HG03095 (cell line): ENCODE measurements around the gene GPR45.
"Not testable (repeated sequence)": the region's sequence is repeated elsewhere in the genome, so short reads cannot be mapped to it uniquely, and the experiment has no call there.

Experiments used
- ATAC-seq: cut with Tn5 transposase; IDR thresholded peaks from one replicate; pipeline ENCODE4 v1.9.1; 2021; ENCODE audit warnings: moderate library complexity; ENCODE audit not compliant: unreplicated experiment

Gene GPR45, protein sequence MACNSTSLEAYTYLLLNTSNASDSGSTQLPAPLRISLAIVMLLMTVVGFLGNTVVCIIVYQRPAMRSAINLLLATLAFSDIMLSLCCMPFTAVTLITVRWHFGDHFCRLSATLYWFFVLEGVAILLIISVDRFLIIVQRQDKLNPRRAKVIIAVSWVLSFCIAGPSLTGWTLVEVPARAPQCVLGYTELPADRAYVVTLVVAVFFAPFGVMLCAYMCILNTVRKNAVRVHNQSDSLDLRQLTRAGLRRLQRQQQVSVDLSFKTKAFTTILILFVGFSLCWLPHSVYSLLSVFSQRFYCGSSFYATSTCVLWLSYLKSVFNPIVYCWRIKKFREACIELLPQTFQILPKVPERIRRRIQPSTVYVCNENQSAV

GRCh38 chr2:105241443-105241842 is at the start of gene GPR45:
Gene GPR45, plus strand, starts transcription at chr2:105241743. Its CDS starts 116 bp downstream, at chr2:105241859.
- no peak for ATAC-seq

DNA sequence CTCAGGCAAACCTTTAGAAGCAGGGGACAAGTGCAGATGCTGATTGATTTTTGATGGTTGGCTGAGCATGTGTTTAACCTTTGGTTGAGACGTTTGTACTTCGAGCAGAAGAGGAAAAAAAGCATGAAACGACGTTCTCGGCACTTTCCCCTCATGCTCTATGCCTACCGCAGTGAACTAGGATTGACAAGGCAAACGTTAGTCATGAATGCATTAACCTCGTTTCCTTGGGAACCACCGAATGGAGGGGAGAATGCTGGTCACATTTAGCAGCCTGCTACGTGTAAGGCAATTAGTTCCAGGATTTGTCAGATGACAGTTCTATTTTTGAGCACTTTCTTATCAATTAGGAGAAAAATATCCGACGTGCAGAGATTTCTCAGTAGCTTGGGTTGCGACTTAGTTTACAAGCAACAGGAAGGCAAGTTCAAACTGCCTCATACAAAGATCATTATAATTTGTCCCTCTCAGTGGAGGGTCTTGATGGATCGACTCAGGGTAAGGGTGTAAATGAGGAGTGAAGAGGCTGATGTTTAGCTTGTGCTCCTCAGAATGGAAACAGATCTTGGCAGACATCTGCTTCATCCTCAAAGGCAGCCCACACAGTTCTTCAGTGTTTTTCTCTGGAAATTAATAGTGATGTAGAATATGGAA is 47.4 kb upstream of the GPR45 start:
- ATAC-seq = no peak

DNA sequence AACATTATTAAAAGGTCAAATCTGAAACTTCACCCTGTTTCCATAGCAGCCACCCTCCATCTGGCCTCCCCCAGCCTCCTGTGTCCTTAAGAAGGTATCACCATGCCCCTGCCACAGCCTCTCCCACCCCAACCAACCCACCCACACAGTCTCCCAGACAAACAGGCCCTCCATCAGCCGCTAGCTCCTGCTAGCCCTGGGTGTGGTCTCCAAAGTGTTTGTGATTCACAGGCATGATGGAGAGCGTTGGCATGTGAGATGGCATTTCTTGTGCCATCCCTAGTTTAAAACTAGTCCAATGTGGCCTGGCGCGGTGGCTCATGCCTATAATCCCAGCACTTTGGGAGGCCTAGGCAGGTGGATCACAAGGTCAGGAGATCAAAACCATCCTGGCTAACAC is 44.9 kb upstream of the GPR45 start:
- ATAC-seq = no peak

GRCh38 chr2:105215586-105216192 is 25.9 kb upstream of the GPR45 start:
- ATAC-seq = no peak

DNA sequence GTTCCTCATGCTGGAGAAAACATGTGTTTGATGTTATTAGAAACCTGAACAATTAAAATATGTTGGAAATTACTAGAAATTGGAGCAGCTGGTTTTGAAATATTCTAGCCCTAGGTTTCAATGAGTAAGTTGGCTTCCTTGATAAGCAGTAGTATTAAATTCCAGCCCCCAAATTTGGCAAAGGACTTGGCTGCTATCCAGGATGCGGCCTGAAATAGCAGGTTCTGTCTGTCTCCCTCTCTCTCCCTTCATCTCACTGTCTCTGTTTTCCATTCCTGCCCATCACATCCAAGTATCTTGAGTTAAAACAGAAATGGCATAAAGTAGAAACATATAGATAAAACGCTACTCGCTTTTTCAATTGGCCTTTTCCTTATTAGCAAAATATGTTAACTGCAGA is 20.9 kb upstream of the GPR45 start:
- no peak for ATAC-seq

DNA sequence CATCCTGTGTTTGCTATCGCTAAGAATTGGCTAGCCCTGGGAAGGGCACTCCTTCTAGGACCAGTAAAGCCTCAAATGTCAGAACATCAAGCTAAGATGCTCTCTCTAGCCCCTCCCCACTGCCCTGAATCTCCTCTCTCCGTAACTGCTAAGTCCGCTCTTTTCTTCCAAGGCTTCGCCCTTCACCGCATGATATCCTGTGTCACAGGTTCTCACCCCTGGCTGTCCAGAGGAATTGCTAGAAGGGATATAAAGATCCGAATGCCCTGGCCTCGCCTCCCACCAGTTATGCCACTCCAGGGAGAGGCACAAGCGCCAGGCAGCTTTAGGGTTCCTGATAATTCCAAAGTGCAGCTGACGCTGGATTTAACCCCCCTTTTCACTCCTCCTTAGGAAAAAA is 17.1 kb upstream of the GPR45 start:
- ATAC-seq = no peak

- no peak for ATAC-seq
Observed at GRCh38 chr2:105231232-105231619, 10.3 kb upstream of the GPR45 start.

DNA sequence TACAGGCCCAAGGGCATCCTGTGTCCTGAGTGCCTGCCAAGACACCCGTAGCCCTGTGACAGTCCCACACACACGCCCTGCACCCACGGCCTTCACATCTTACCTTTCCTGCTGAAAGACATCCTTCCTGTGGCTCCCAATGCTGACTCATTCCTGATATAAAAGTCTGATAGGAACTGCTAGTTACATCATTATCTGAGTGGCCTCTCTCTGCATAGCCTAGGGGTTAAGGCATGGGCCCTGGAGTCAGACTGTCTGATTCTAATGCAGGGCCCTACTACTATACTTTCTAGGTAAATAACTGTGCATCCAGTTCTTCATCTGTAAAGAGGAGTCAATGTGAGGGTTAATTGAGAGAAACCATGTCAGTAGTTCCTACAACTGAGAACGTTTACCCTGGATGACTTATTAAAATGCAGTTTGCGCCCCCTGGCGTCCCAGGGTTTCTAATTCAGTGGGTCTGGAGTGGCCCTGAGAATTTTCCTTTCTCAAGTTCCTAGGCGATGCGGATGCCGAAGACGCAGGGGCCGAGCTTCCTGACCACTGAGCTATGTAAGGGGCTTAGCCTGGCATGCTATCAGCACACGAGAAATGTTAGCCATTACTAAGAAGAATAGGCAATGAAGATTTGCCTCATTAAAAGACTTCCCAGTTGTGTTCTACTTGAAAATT is 6.0 kb upstream of the GPR45 start:
- ATAC-seq = peak; percentile 75

GRCh38 chr2:105236060-105236424 is 5.5 kb upstream of the GPR45 start:
- ATAC-seq = no peak

DNA sequence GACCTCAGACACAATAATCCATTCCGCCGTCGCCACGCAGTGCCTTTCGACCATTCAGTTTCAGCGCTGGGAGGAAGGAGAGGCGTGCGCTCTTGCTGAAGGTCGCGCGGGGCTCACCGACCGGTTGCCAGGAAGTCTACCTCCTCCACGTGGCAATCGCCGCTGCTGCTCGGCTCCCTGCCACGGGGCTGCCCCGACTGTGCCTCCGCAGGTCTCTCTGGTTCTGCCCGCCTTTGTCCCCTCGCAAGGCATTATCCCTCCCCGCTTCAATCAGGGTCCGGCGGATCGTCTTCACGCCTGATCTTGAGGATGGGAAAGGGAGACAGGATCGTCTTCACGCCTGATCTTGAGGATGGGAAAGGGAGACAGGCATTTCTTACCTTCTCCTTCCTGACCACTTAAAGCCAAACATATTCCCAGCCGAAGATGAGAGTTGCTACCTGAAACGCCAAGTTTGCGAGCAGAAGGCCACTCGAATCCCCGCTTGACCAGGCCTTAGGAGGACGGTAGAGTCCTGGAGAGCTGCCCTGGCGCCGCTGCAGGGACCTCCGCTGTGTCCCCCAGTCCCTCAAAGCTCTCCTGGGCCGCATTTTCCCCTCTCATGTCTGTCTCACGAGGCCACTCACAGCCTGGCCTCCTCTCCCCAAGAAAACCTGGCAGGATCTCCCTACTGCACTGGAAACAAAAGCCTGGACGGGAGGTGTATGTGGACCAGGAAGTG is 4.3 kb upstream of the GPR45 start:
- ATAC-seq = no peak

DNA sequence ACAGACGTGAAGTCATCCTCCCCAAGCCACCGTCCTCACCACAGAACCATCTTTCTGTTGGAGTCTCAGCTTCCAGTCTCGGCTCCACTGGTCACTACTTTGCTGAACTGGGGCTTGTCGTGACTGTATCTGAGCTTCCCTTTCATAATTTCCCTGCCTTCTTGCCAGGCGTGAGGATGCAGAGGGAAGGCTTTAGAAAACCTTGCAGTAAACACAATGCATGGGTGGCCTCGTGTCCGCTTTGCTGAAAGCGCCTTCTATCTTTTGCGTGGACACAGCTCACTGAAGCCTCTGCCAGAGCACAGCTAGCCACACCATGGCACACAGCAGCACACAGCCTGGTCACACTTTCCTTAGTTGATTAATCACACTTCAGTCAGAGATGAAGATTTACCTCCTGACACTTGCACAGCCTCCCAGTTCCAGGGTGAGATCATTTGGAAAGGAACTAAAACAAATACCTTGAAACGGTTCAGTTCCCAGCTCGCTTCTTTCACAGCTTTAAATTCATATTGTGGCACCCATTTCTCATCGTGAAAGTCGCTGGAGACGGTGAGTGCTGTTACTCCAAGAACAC is 2.8 kb upstream of the GPR45 start:
- ATAC-seq = no peak

DNA sequence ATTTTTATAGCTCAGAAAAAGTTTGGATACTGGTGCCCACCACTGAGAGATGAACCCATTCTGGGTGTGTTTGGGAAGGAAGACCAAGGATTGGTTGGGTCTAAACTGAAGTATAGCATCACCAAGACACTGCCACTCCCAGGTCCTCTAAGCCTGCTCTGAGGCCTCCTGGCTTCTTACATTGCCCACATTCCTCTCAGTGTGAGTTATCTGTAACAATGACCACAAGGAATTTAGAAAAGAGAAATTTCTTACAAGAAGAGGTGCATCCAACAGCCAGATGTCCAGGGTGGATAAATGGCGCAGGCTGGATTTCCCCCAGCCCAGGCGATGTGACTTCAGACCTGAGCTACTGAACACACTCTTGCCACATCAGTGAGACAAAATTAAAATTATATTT is 1.6 kb upstream of the GPR45 start:
- no peak for ATAC-seq

DNA sequence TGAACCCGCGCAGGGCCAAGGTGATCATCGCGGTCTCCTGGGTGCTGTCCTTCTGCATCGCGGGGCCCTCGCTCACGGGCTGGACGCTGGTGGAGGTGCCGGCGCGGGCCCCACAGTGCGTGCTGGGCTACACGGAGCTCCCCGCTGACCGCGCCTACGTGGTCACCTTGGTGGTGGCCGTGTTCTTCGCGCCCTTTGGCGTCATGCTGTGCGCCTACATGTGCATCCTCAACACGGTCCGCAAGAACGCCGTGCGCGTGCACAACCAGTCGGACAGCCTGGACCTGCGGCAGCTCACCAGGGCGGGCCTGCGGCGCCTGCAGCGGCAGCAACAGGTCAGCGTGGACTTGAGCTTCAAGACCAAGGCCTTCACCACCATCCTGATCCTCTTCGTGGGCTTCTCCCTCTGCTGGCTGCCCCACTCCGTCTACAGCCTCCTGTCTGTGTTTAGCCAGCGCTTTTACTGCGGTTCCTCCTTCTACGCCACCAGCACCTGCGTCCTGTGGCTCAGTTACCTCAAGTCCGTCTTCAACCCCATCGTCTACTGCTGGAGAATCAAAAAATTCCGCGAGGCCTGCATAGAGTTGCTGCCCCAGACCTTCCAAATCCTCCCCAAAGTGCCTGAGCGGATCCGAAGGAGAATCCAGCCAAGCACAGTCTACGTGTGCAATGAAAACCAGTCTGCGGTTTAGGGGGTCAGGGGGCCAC is 897 bp downstream of the GPR45 start:
- ATAC-seq = no peak

- no peak for ATAC-seq
Observed at GRCh38 chr2:105243961-105244360, 2.4 kb downstream of the GPR45 start.

DNA sequence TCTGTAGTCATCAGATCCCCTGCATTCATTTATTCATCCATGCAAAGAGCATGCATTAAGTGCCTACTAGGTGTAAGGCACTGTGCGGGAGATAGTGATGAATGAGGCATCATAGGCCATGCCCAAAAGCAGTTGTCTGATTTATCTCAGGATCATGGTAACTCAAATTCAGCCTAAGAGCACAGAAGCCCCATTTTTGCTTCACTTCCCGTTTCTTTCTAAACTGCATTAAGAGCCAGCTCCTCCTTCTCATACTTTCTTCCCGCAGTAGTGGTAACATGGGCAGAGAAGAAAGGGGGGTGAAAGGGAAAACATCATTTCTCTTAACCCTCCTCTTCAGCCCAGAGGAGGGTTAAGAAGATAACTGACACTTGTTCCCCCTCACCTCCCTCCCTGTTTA is 2.9 kb downstream of the GPR45 start:
- no peak for ATAC-seq

DNA sequence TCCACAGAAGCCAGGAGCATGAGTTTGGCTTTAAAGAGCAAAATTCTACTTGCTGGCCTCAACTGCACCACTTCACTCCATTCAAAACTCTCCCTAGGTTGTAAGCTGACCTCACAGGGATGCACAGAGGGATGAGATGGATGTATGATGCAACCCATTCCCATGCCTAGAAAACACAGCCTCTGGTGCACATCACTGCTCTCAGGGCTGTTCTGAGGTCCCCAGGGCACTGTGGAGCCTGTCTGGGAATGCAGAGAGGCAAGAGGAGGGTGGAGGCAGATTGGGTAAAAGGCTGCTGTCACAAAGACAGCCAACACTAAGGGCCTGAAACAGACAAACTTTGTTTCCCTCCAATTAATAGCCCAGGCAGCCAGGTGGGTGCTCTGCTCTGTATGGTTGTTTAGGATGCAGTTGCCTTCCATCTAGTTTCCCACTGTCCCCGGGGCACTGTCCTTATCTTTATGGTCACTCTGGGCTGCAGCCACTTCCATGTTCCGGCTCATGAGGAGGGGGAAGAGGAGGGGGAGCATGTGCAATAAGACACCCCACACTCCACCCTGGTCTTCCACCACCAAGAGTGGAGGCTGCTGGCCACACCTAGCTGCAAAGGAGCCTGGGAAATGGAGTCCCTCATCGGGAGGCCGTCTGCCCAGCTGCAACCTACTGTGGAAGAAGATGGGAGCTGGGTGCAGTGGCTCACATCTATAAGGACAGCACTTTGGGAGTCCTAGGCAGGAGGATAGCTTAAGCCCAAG is 7.0 kb downstream of the GPR45 start:
- no peak for ATAC-seq

DNA sequence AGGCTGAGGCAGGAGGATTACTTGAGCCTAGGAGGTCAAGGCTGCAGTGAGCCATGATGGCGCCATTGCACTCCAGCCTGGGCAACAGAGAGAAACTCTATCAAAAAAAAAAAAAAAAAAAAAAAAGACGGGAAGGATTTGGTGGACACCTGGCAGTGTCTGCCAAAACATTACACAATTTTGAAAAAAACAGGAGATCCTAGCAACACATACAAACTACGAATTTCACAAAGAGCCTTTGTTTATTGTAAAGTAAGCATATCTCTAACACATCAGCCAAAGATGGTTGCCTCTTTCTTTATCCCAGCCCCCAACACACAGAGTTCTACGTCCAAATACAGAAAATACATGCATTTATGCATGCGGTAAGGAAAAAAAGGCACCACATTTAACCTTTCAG is 7.6 kb downstream of the GPR45 start:
- no peak for ATAC-seq

DNA sequence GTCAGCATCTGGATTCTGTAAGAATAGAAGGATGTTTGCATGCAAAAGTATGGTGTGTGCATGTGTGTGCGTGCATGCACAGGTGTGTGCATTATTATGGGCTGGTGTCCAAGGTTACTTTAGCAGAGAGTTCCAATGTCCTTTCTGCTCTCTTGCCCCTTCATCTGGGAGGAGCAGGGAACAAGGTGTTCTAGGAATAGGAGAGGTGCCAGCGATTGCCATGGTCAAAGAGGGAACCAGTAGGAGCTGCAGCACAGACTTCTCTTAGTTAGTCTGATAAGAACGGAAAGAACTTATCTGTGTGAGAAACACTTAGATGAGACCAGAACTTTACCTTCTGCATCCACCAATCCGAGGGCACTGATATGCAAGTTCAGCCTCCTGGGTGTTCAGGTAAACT is 8.3 kb downstream of the GPR45 start:
- ATAC-seq = no peak

DNA sequence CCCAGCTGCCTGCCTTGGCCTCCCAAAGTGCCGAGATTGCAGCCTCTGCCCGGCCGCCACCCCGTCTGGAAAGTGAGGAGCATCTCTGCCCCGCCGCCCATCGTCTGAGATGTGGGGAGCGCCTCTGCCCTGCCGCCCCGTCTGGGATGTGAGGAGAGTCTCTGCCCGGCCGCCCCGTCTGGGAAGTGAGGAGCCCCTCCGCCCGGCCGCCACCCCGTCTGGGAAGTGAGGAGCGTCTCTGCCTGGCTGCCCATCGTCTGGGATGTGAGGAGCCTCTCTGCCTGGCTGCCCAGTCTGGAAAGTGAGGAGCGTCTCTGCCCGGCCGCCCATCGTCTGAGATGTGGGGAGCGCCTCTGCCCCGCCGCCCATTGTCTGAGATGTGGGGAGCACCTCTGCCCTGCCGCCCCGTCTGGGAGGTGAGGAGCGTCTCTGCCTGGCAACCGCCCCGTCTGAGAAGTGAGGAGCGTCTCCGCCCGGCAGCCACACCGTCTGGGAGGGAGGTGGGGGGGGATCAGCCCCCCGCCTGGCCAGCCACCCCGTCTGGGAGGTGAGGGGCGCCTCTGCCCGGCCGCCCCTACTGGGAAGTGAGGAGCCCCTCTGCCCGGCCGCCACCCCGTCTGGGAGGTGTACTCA is 9.6 kb downstream of the GPR45 start:
- not testable (repeated sequence) for ATAC-seq
